CD14-positive monocyte (primary cell): ENCODE data around the gene LPIN1. TPM values are rescaled to one million over a fixed set of nuclear protein-coding genes. Genes with fewer than 3 reads are reported as not detected.
"Not testable (repeated sequence)": the region's sequence is repeated elsewhere in the genome, so short reads cannot be mapped to it uniquely, and the experiment has no call there.

Source experiments
- DNase-seq, 3 donors: peaks; one replicate each; pipeline ENCODE4 v3.0.0-alpha.2; 2011 to 2022
- H2AFZ ChIP-seq: 2 replicates; pipeline ENCODE4 v1.6.0; 2012; ENCODE audit warnings: mild to moderate bottlenecking, low read depth, low read length, inconsistent platforms; ENCODE audit not compliant: insufficient read depth, poor library complexity, severe bottlenecking
- H3K27ac ChIP-seq, 2 donors: 1 replicate in 1 of 2; 2 replicates in 1 of 2; pipeline ENCODE4 v1.5.1; 2012 to 2013; ENCODE audit warnings: low read length in 2 of 2, control low read depth in 1 of 2, inconsistent platforms in 1 of 2, low read depth in 1 of 2, mild to moderate bottlenecking in 1 of 2
- H3K27me3 ChIP-seq, 2 donors: one replicate each; pipeline versions ENCODE4 v1.6.0 to v1.6.1; 2011 to 2013; ENCODE audit warnings: low read length in 2 of 2; ENCODE audit not compliant: control insufficient read depth in 2 of 2, insufficient read depth in 2 of 2
- H3K36me3 ChIP-seq, 2 donors: replicated peaks in 1 of 2; 1 replicate in 1 of 2; 2 replicates in 1 of 2; pipeline versions ENCODE4 v1.5.1 to v1.6.1; 2012 to 2013; ENCODE audit warnings: low read length in 2 of 2, control low read depth in 1 of 2, inconsistent platforms in 1 of 2, mild to moderate bottlenecking in 1 of 2; ENCODE audit not compliant: insufficient read depth in 2 of 2, control insufficient read depth in 1 of 2
- H3K4me1 ChIP-seq, 2 donors: 1 replicate in 1 of 2; 2 replicates in 1 of 2; pipeline versions ENCODE4 v1.5.1 to v1.6.1; 2012 to 2013; ENCODE audit warnings: low read length in 2 of 2, control low read depth in 1 of 2, inconsistent platforms in 1 of 2, mild to moderate bottlenecking in 1 of 2, moderate library complexity in 1 of 2; ENCODE audit not compliant: insufficient read depth in 2 of 2, control insufficient read depth in 1 of 2
- H3K4me2 ChIP-seq: replicated peaks from 2 replicates; pipeline ENCODE3; 2012; ENCODE audit warnings: low read length, moderate library complexity, mild to moderate bottlenecking; ENCODE audit not compliant: poor library complexity, severe bottlenecking; ENCODE audit errors: extremely low read depth
- H3K4me3 ChIP-seq, 3 experiments: fragments of 200-600 bp in 1 of 3; sonication (generic) in 1 of 3; replicated peaks in 1 of 3; 1 replicate in 2 of 3; 2 replicates in 1 of 3; pipeline ENCODE4 v1.5.1; 2011 to 2013; ENCODE audit warnings: low read length in 3 of 3, mild to moderate bottlenecking in 3 of 3, control low read depth in 2 of 3, low read depth in 2 of 3, inconsistent platforms in 1 of 3, moderate library complexity in 1 of 3
- H3K79me2 ChIP-seq: 2 replicates; pipeline ENCODE4 v1.6.0; 2012; ENCODE audit warnings: mild to moderate bottlenecking, control low read depth, inconsistent platforms, low read length, moderate library complexity; ENCODE audit not compliant: insufficient read depth
- H3K9ac ChIP-seq: 2 replicates; pipeline ENCODE4 v1.6.0; 2017; ENCODE audit warnings: low read length, mild to moderate bottlenecking; ENCODE audit not compliant: insufficient read depth, poor library complexity, severe bottlenecking
- H3K9me3 ChIP-seq, 2 donors: replicated peaks in 1 of 2; 1 replicate in 1 of 2; 2 replicates in 1 of 2; pipeline versions ENCODE4 v1.5.1 to v1.6.1; 2012 to 2013; ENCODE audit warnings: low read length in 2 of 2, control low read depth in 1 of 2; ENCODE audit not compliant: control insufficient read depth in 1 of 2, insufficient read depth in 1 of 2
- H4K20me1 ChIP-seq: 2 replicates; pipeline ENCODE4 v1.6.0; 2012; ENCODE audit warnings: mild to moderate bottlenecking, low read length, control low read depth, moderate library complexity; ENCODE audit not compliant: insufficient read depth
- H3K27ac Mint-ChIP-seq, 7 donors: one replicate each; pipeline ENCODE4 v1.8.0; 2020; ENCODE audit warnings: mild to moderate bottlenecking in 7 of 7, mixed read lengths in 7 of 7, moderate library complexity in 6 of 7, inconsistent platforms in 2 of 7
- H3K27me3 Mint-ChIP-seq, 3 donors: one replicate each; pipeline ENCODE4 v1.8.0; 2021 to 2022; ENCODE audit warnings: low read depth in 3 of 3, mild to moderate bottlenecking in 3 of 3, mixed read lengths in 3 of 3, moderate library complexity in 3 of 3, inconsistent platforms in 1 of 3
- H3K36me3 Mint-ChIP-seq, 2 donors: one replicate each; pipeline ENCODE4 v1.8.0; 2020; ENCODE audit warnings: mixed read lengths in 2 of 2, inconsistent platforms in 1 of 2, mild to moderate bottlenecking in 1 of 2
- H3K4me1 Mint-ChIP-seq: one replicate; pipeline ENCODE4 v1.8.0; 2020; ENCODE audit warnings: mild to moderate bottlenecking, mixed read lengths
- H3K4me3 Mint-ChIP-seq, 2 donors: one replicate each; pipeline ENCODE4 v1.8.0; 2020; ENCODE audit warnings: mild to moderate bottlenecking in 2 of 2, mixed read lengths in 2 of 2, moderate library complexity in 1 of 2
- H3K9me3 Mint-ChIP-seq, 7 donors: one replicate each; pipeline ENCODE4 v1.8.0; 2020 to 2022; ENCODE audit warnings: mixed read lengths in 7 of 7, mild to moderate bottlenecking in 6 of 7, moderate library complexity in 6 of 7, inconsistent platforms in 2 of 7
- CTCF ChIP-seq: fragments of 200-600 bp; IDR thresholded peaks from one replicate; pipeline ENCODE4 v1.8.0; 2022; ENCODE audit warnings: antibody characterized with exemption, mild to moderate bottlenecking
- WGBS: methylation state at CpG from one replicate; pipeline ENCODE4 v1.1.5; 2013; ENCODE audit warnings: missing lambda C conversion rate; ENCODE audit not compliant: insufficient coverage; 5-methylcytosine and 5-hydroxymethylcytosine counted together
- intact Hi-C, 2 donors: fragments of 100-400 bp; cut with micrococcal nuclease; formaldehyde crosslinking; loops; one replicate each; pipeline versions ENCODE4 v1.15.0 to v1.15.1; 2023
- polyA plus RNA-seq, 3 donors: library from polyadenylated mRNA; depleted of rRNA in 1 of 3; unstranded in 2 of 3; stranded (reverse) in 1 of 3; fragments of 300-500 nt in 2 of 3; fragments of >200 nt in 1 of 3; fragmentation: Illumina TruSeq in 2 of 3; gene quantifications; 1 replicate in 2 of 3; 2 replicates in 1 of 3; pipeline ENCODE4 v1.2.3, GENCODE V29; 2012 to 2021

LPIN1 gene
- polyA plus RNA-seq, 3 donors, result 1.8 to 17.6 (median 2.7) TPM

GRCh38 chr2:11813951-11814350 lies 67.5 kb downstream of the LPIN1 start:
- H3K27ac Mint-ChIP-seq, result peak overlapping the region in 1 of 7 donors; percentile 21

GRCh38 chr2:11814979-11815510 lies 68.6 kb downstream of the LPIN1 start:
- no peaks in the 10 kb centered on the region for H4K20me1 ChIP-seq
- no peak overlapping the region for H3K9ac ChIP-seq
- Mint-ChIP-seq H3K36me3 (peaks cover 55 to 68% of the 10 kb centered on the region in 2 donors), H3K4me1 (no peaks in the 10 kb centered on the region), H3K27me3 (peaks cover 0 to 2% (median 1%) of the 10 kb centered on the region in 3 donors), H3K27ac (peak overlapping the region in 1 of 7 donors; percentile 33), H3K4me3 (no peak overlapping the region), H3K9me3 (peaks cover 0 to 2% (median 0%) of the 10 kb centered on the region in 7 donors)
- no peak for DNase-seq
- H3K27me3 ChIP-seq, result no peaks in the 10 kb centered on the region
- H3K4me1 ChIP-seq, result no peaks in the 10 kb centered on the region
- no peak overlapping the region for H3K4me3 ChIP-seq
- H3K4me2 ChIP-seq, result no peak overlapping the region
- no peaks in the 10 kb centered on the region for H3K79me2 ChIP-seq
- intact Hi-C loops, result no loop called here
- no peak overlapping the region for H2AFZ ChIP-seq
- H3K27ac ChIP-seq, result no peak overlapping the region
- WGBS, result 99% methylated on average over 13 of the region's 13 CpGs
- TF ChIP-seq CTCF, result no peak
- H3K36me3 ChIP-seq, result peaks cover 24 to 46% of the 10 kb centered on the region in 2 donors
- no peaks in the 10 kb centered on the region for H3K9me3 ChIP-seq

More at GRCh38 chr2:11813951-11814350, 67.5 kb downstream of the LPIN1 start:
- H3K4me2 ChIP-seq, result no peak overlapping the region
- DNase-seq, result no peak
- peaks cover 0 to 2% (median 0%) of the 10 kb centered on the region in 7 donors for H3K9me3 Mint-ChIP-seq
- no peak for TF ChIP-seq CTCF
- H3K27ac ChIP-seq, result no peak overlapping the region
- H3K79me2 ChIP-seq, result no peaks in the 10 kb centered on the region
- 95% methylated on average over 7 of the region's 7 CpGs for WGBS
- H3K36me3 Mint-ChIP-seq, result peaks cover 52 to 64% of the 10 kb centered on the region in 2 donors
- H3K27me3 Mint-ChIP-seq, result peaks cover 0 to 2% (median 1%) of the 10 kb centered on the region in 3 donors
- H3K36me3 ChIP-seq, result peaks cover 16 to 35% of the 10 kb centered on the region in 2 donors
- no peaks in the 10 kb centered on the region for H3K4me1 Mint-ChIP-seq
- H3K4me3 ChIP-seq, result no peak overlapping the region
- no peaks in the 10 kb centered on the region for H3K9me3 ChIP-seq
- H3K4me1 ChIP-seq, result no peaks in the 10 kb centered on the region
- no peaks in the 10 kb centered on the region for H3K27me3 ChIP-seq
- intact Hi-C loops, result no loop called here
- H3K4me3 Mint-ChIP-seq, result no peak overlapping the region
- no peak overlapping the region for H3K9ac ChIP-seq
- no peaks in the 10 kb centered on the region for H4K20me1 ChIP-seq
- no peak overlapping the region for H2AFZ ChIP-seq

GRCh38 chr2:11816935-11817334 lies 70.5 kb downstream of the LPIN1 start:
- 100% methylated on average over 1 of the region's 3 CpGs for WGBS
- DNase-seq, H3K27ac ChIP-seq, H3K4me2 ChIP-seq, H3K27ac Mint-ChIP-seq, H4K20me1 ChIP-seq, H3K27me3 Mint-ChIP-seq, H3K9me3 Mint-ChIP-seq, H3K4me1 ChIP-seq, H3K4me3 Mint-ChIP-seq, H3K4me1 Mint-ChIP-seq, H3K79me2 ChIP-seq, H3K9me3 ChIP-seq, H3K4me3 ChIP-seq, H3K27me3 ChIP-seq, intact Hi-C loops, H2AFZ ChIP-seq, H3K9ac ChIP-seq: not testable (repeated sequence)
- H3K36me3 ChIP-seq, result peaks cover 28 to 59% of the 10 kb centered on the region in 2 donors
- peaks cover 67 to 75% of the 10 kb centered on the region in 2 donors for H3K36me3 Mint-ChIP-seq
